Keratinocyte (primary cell): ENCODE results near the gene CRB2. TPM values are rescaled to one million over a fixed set of nuclear protein-coding genes. Genes with fewer than 3 reads are reported as not detected.

Experiments
- DNase-seq: peaks from one replicate; pipeline ENCODE4 v3.0.0-alpha.2; 2011; ENCODE audit warnings: low read depth, missing footprints, low spot score
- FAIRE-seq: peaks from 2 replicates; lab custom pipeline; 2011; peaks lifted over from hg19 to GRCh38; lab: Jason Lieb, UNC
- H2AFZ ChIP-seq: 2 replicates; pipeline ENCODE4 v1.6.0; 2012; ENCODE audit warnings: low read length, control low read depth, inconsistent platforms; ENCODE audit not compliant: control insufficient read depth
- H3K27ac ChIP-seq: 2 replicates; pipeline ENCODE4 v1.5.1; 2011; ENCODE audit warnings: low read length; ENCODE audit not compliant: control insufficient read depth, insufficient read depth
- H3K27me3 ChIP-seq: 3 replicates; pipeline ENCODE4 v1.6.0; 2011; ENCODE audit warnings: low read length; ENCODE audit not compliant: control insufficient read depth, insufficient read depth; ENCODE audit errors: extremely low read depth
- H3K36me3 ChIP-seq, 2 experiments: 2 replicates in 1 of 2; 3 replicates in 1 of 2; pipeline ENCODE4 v1.5.1; 2011; ENCODE audit warnings: low read length in 2 of 2, mild to moderate bottlenecking in 1 of 2; ENCODE audit not compliant: control insufficient read depth in 2 of 2, insufficient read depth in 2 of 2; ENCODE audit errors: extremely low read depth in 1 of 2
- H3K4me1 ChIP-seq: 3 replicates; pipeline ENCODE4 v1.5.1; 2011; ENCODE audit warnings: low read length; ENCODE audit not compliant: control insufficient read depth, insufficient read depth; ENCODE audit errors: extremely low read depth
- H3K4me2 ChIP-seq: 3 replicates; pipeline ENCODE4 v1.6.0; 2011; ENCODE audit warnings: low read depth, low read length; ENCODE audit not compliant: control insufficient read depth, insufficient read depth; ENCODE audit errors: extremely low read depth
- H3K4me3 ChIP-seq, 3 experiments: fragments of 200-600 bp in 1 of 3; sonication (generic) in 1 of 3; 2 replicates in 2 of 3; 3 replicates in 1 of 3; pipeline ENCODE4 v1.5.1; 2011 to 2016; ENCODE audit warnings: low read length in 3 of 3, mild to moderate bottlenecking in 3 of 3, control low read depth in 2 of 3, inconsistent platforms in 1 of 3, low read depth in 1 of 3, mixed read lengths in 1 of 3, mixed run types in 1 of 3, moderate library complexity in 1 of 3; ENCODE audit not compliant: control insufficient read depth in 2 of 3, insufficient read depth in 2 of 3; ENCODE audit errors: extremely low read depth in 1 of 3
- H3K79me2 ChIP-seq: 2 replicates; pipeline ENCODE4 v1.6.0; 2012; ENCODE audit warnings: low read length; ENCODE audit not compliant: control insufficient read depth, insufficient read depth
- H3K9ac ChIP-seq: 3 replicates; pipeline ENCODE4 v1.6.0; 2011; ENCODE audit warnings: low read length; ENCODE audit not compliant: control insufficient read depth, insufficient read depth; ENCODE audit errors: extremely low read depth
- H3K9me1 ChIP-seq: 3 replicates; pipeline ENCODE4 v1.6.0; 2011; ENCODE audit warnings: low read length; ENCODE audit not compliant: control insufficient read depth, insufficient read depth; ENCODE audit errors: extremely low read depth
- H3K9me3 ChIP-seq: 2 replicates; pipeline ENCODE4 v1.5.1; 2012; ENCODE audit warnings: low read depth, low read length; ENCODE audit not compliant: control insufficient read depth
- H4K20me1 ChIP-seq: 3 replicates; pipeline ENCODE4 v1.6.0; 2011; ENCODE audit warnings: low read length; ENCODE audit not compliant: control insufficient read depth, insufficient read depth; ENCODE audit errors: extremely low read depth
- CTCF ChIP-seq, 3 experiments: IDR thresholded peaks in 1 of 3; conservative IDR thresholded peaks in 1 of 3; optimal IDR thresholded peaks in 1 of 3; 2 replicates in 2 of 3; 3 replicates in 1 of 3; pipeline versions ENCODE3 to v1.5.1; 2011; ENCODE audit warnings: low read length in 3 of 3, mild to moderate bottlenecking in 3 of 3, moderate library complexity in 2 of 3, control low read depth in 1 of 3, inconsistent platforms in 1 of 3; ENCODE audit not compliant: insufficient read depth in 2 of 3; ENCODE audit errors: extremely low read depth in 1 of 3
- EZH2 ChIP-seq: IDR thresholded peaks from one replicate; pipeline ENCODE4 v1.6.1; 2012; ENCODE audit warnings: inconsistent platforms, mild to moderate bottlenecking, low read length, moderate library complexity
- dilution Hi-C: fragments of 300-500 bp; cut with MboI; formaldehyde crosslinking; loops from one replicate; pipeline ENCODE4 v1.7.0; 2020; ENCODE audit warnings: low sequenced_read_pairs; ENCODE audit not compliant: extremely low pct_ligation_motif_present
- polyA plus RNA-seq, 5 experiments: library from polyadenylated mRNA; depleted of rRNA in 3 of 5; stranded (reverse) in 3 of 5; stranded (forward) in 1 of 5; unstranded in 1 of 5; fragments of >200 nt; gene quantifications; 1 replicate in 1 of 5; 2 replicates in 3 of 5; 3 replicates in 1 of 5; pipeline versions ENCODE4 v1.2.1 to v1.2.3, GENCODE V29; 2011 to 2012; ENCODE audit warnings: missing spikeins in 2 of 5, low read depth in 1 of 5, low replicate concordance in 1 of 5

The CRB2 gene
- polyA plus RNA-seq, 1 donor (not counting 4 experiments of a cell fraction or from before 2014, with no cell fraction given), result not detected

DNA sequence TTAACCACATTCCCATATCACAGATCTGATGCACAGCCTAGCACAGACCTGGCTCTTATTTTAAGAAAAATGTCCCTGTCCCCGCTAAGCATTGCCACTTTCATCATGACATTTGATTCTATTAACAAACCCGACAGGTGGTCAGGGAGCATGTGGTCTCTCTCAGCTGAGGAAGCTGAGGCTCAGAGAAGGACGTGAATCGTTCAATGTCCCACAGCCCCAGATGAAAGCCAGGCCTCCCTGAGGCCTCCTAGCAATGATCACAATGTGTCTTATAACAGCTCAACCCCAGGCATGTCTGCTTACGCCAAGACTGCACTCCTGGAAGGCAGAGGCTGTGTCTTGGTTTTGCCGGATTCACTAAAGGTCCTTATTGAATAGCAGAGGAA lies 10.4 kb upstream of the CRB2 start:
- peaks cover 5% of the 10 kb centered on the region for H3K27me3 ChIP-seq
- no peaks in the 10 kb centered on the region for H3K9me3 ChIP-seq
- no peak for DNase-seq
- no peaks in the 10 kb centered on the region for H4K20me1 ChIP-seq
- dilution Hi-C loops, result no loop called here
- H3K4me1 ChIP-seq, result peaks cover 23% of the 10 kb centered on the region
- H3K4me2 ChIP-seq, result peak overlapping the region; percentile 11
- no peak overlapping the region for H3K4me3 ChIP-seq
- H2AFZ ChIP-seq, result peak overlapping the region; percentile 52
- peaks cover 2% of the 10 kb centered on the region for H3K9me1 ChIP-seq
- H3K9ac ChIP-seq, result no peak overlapping the region
- no peaks in the 10 kb centered on the region for H3K36me3 ChIP-seq
- H3K79me2 ChIP-seq, result no peaks in the 10 kb centered on the region
- TF ChIP-seq CTCF (optimal IDR thresholded peaks at IDR 0.05 in 1 of 3, IDR thresholded peaks at IDR 0.05 in 1 of 3, conservative IDR thresholded peaks at IDR 0.05 in 1 of 3; ENCODE audit: extremely low read depth in 1 of 3, insufficient read depth in 2 of 3, low read length in 3 of 3), result no peak
- no peak for TF ChIP-seq EZH2
- peak overlapping the region; percentile 8 for H3K27ac ChIP-seq
- peak; percentile 46 for FAIRE-seq

- DNase-seq (no peak), FAIRE-seq (no peak)
- Histone ChIP-seq H3K27ac (no peak overlapping the region), H2AFZ (peak overlapping the region; percentile 52), H4K20me1 (no peaks in the 10 kb centered on the region), H3K36me3 (no peaks in the 10 kb centered on the region), H3K27me3 (peaks cover 6% of the 10 kb centered on the region), H3K4me2 (no peak overlapping the region), H3K9me3 (no peaks in the 10 kb centered on the region), H3K79me2 (no peaks in the 10 kb centered on the region), H3K4me1 (peaks cover 23% of the 10 kb centered on the region), H3K9me1 (peaks cover 2% of the 10 kb centered on the region), H3K9ac (no peak overlapping the region), H3K4me3 (no peak overlapping the region)
- dilution Hi-C loops, result no loop called here
- TF ChIP-seq CTCF (optimal IDR thresholded peaks at IDR 0.05 in 1 of 3, IDR thresholded peaks at IDR 0.05 in 1 of 3, conservative IDR thresholded peaks at IDR 0.05 in 1 of 3; ENCODE audit: extremely low read depth in 1 of 3, insufficient read depth in 2 of 3, low read length in 3 of 3), result no peak
Observed at GRCh38 chr9:123346026-123346425, 10.0 kb upstream of the CRB2 start.
